OCI-LY7 (cell line): ENCODE data around the gene TRAPPC10. TPM values are rescaled to one million over a fixed set of nuclear protein-coding genes. Genes with fewer than 3 reads are reported as not detected.

Experiments
- BruUV-seq: library from RNA; stranded (reverse); fragments of 400-500 nt; replicated peaks from 2 replicates; lab custom pipeline; 2021; lab: Mats Ljungman, UMichigan
- CTCF ChIA-PET: fragments of 300-600 bp; sonication (Branson Sonifier 250); formaldehyde crosslinking; loops from one replicate; lab custom pipeline; 2022; ENCODE audit warnings: antibody characterized with exemption; ENCODE audit not compliant: unreplicated experiment; lab: Charles Lee
- POLR2A ChIA-PET: fragments of 300-600 bp; sonication (Branson Sonifier 250); formaldehyde crosslinking; loops from one replicate; lab custom pipeline; 2022; ENCODE audit warnings: antibody characterized with exemption; lab: Charles Lee
- DNase-seq: peaks from one replicate; pipeline ENCODE4 v3.0.0-alpha.2; 2015; ENCODE audit warnings: low spot score
- H2AFZ ChIP-seq: fragments of 200-600 bp; sonication (generic), shearing (Covaris generic); 2 replicates; pipeline ENCODE4 v1.6.1; 2014; ENCODE audit warnings: mild to moderate bottlenecking, antibody characterized with exemption, low read length, moderate library complexity
- H3K27ac ChIP-seq: fragments of 200-600 bp; sonication (generic); 2 replicates; pipeline ENCODE4 v1.5.1; 2014; ENCODE audit warnings: mixed run types, low read depth, mild to moderate bottlenecking, moderate library complexity, low read length, inconsistent platforms; ENCODE audit not compliant: poor library complexity, severe bottlenecking
- H3K36me3 ChIP-seq: fragments of 200-600 bp; sonication (generic); 2 replicates; pipeline ENCODE4 v1.6.1; 2014; ENCODE audit warnings: mild to moderate bottlenecking, antibody characterized with exemption, low read length, moderate library complexity, mixed read lengths; ENCODE audit not compliant: insufficient read depth
- H3K4me1 ChIP-seq: fragments of 200-600 bp; sonication (generic); 2 replicates; pipeline ENCODE4 v1.5.1; 2014; ENCODE audit warnings: mild to moderate bottlenecking, low read length; ENCODE audit not compliant: insufficient read depth, poor library complexity, severe bottlenecking
- H3K4me2 ChIP-seq: fragments of 200-600 bp; sonication (generic); 2 replicates; pipeline ENCODE4 v1.6.1; 2014; ENCODE audit warnings: mild to moderate bottlenecking, low read length
- H3K4me3 ChIP-seq: fragments of 200-600 bp; sonication (generic); 2 replicates; pipeline ENCODE4 v1.5.1; 2014; ENCODE audit warnings: mild to moderate bottlenecking, low read depth, low read length; ENCODE audit not compliant: poor library complexity, severe bottlenecking
- H3K79me2 ChIP-seq: fragments of 200-600 bp; sonication (generic); 2 replicates; pipeline ENCODE4 v1.6.1; 2016; ENCODE audit warnings: low read depth, mild to moderate bottlenecking, low read length, moderate library complexity, mixed read lengths; ENCODE audit not compliant: insufficient read depth
- H3K9me2 ChIP-seq: fragments of 200-600 bp; sonication (generic); 2 replicates; pipeline ENCODE4 v1.6.1; 2016; ENCODE audit warnings: mild to moderate bottlenecking, low read length, mixed read lengths; ENCODE audit not compliant: insufficient read depth
- H3K9me3 ChIP-seq: fragments of 200-600 bp; sonication (generic); 2 replicates; pipeline ENCODE4 v1.6.1; 2014; ENCODE audit warnings: mild to moderate bottlenecking, mixed run types, low read length, mixed read lengths
- H4K20me1 ChIP-seq: fragments of 200-600 bp; sonication (generic); 2 replicates; pipeline ENCODE4 v1.6.1; 2014; ENCODE audit warnings: mild to moderate bottlenecking, antibody characterized with exemption, low read length, moderate library complexity, mixed read lengths; ENCODE audit not compliant: insufficient read depth
- CTCF ChIP-seq: fragments of 200-600 bp; sonication (generic); conservative IDR thresholded peaks from 2 replicates; pipeline ENCODE4 v1.5.1; 2014; ENCODE audit warnings: mild to moderate bottlenecking, antibody characterized with exemption, low read length, moderate library complexity, mixed read lengths
- EZH2phosphoT487 ChIP-seq: fragments of 200-600 bp; sonication (generic); IDR thresholded peaks from 2 replicates; pipeline ENCODE4 v1.6.1; 2018; ENCODE audit warnings: low read depth, borderline replicate concordance, mild to moderate bottlenecking, mixed run types, antibody characterized with exemption, low read length, moderate library complexity, mixed read lengths
- intact Hi-C: fragments of 100-400 bp; cut with micrococcal nuclease; formaldehyde crosslinking; loops from one replicate; pipeline ENCODE4 v1.10.0; 2022; ENCODE audit not compliant: unreplicated experiment
- total RNA-seq, 2 experiments: library from RNA; depleted of rRNA in 1 of 2; stranded (reverse); fragments of >200 nt in 1 of 2; shearing (Covaris generic) in 1 of 2; gene quantifications; 2 replicates each; pipeline ENCODE4 v1.2.3, GENCODE V29; 2014 to 2022

The TRAPPC10 gene
- total RNA-seq, 2 experiments from 2014 or later = 37.4 to 54.7 TPM

GRCh38 chr21:43994085-43994484, 18.0 kb upstream of the TRAPPC10 start:
- TF ChIP-seq CTCF = no peak
- TF ChIP-seq EZH2phosphoT487 = no peak
- Histone ChIP-seq H3K4me1 (no peaks in the 10 kb centered on the region), H3K4me3 (no peak overlapping the region), H3K4me2 (no peak overlapping the region), H4K20me1 (no peaks in the 10 kb centered on the region), H3K79me2 (no peaks in the 10 kb centered on the region), H3K9me3 (no peaks in the 10 kb centered on the region), H3K27ac (no peak overlapping the region), H3K9me2 (no peaks in the 10 kb centered on the region), H3K36me3 (no peaks in the 10 kb centered on the region), H2AFZ (no peak overlapping the region)
- ChIA-PET POLR2A (no interaction called here), CTCF (no interaction called here)
- BruUV-seq = no TSS peak
- DNase-seq = no peak
- intact Hi-C loops = no loop called here

- no peak for TF ChIP-seq EZH2phosphoT487
- no peak for TF ChIP-seq CTCF
- Histone ChIP-seq H2AFZ (no peak overlapping the region), H3K36me3 (no peaks in the 10 kb centered on the region), H3K4me3 (no peak overlapping the region), H3K79me2 (no peaks in the 10 kb centered on the region), H3K9me3 (no peaks in the 10 kb centered on the region), H3K4me1 (no peaks in the 10 kb centered on the region), H3K4me2 (no peak overlapping the region), H3K27ac (no peak overlapping the region), H4K20me1 (no peaks in the 10 kb centered on the region), H3K9me2 (no peaks in the 10 kb centered on the region)
- intact Hi-C loops = no loop called here
- CTCF ChIA-PET = no interaction called here
- no peak for DNase-seq
- POLR2A ChIA-PET = no interaction called here
- BruUV-seq = no TSS peak
These were observed 17.5 kb upstream of the TRAPPC10 start for GRCh38 chr21:43994646-43995045.

GRCh38 chr21:43995521-43996105, 16.5 kb upstream of the TRAPPC10 start:
- no peak overlapping the region for H2AFZ ChIP-seq
- H3K27ac ChIP-seq = no peak overlapping the region
- no peaks in the 10 kb centered on the region for H3K4me1 ChIP-seq
- no peak for DNase-seq
- H3K4me3 ChIP-seq = no peak overlapping the region
- CTCF ChIA-PET = no interaction called here
- intact Hi-C loops = no loop called here
- TF ChIP-seq EZH2phosphoT487 (no peak), CTCF (no peak)
- H3K9me2 ChIP-seq = no peaks in the 10 kb centered on the region
- no peaks in the 10 kb centered on the region for H3K9me3 ChIP-seq
- no peaks in the 10 kb centered on the region; the same call in 1 of the 2 replicates for H4K20me1 ChIP-seq
- H3K4me2 ChIP-seq = no peak overlapping the region
- POLR2A ChIA-PET = no interaction called here
- no peaks in the 10 kb centered on the region for H3K79me2 ChIP-seq
- no TSS peak for BruUV-seq
- no peaks in the 10 kb centered on the region for H3K36me3 ChIP-seq
